ENCODE measurements around the gene MXRA8.

MXRA8 gene

DNA sequence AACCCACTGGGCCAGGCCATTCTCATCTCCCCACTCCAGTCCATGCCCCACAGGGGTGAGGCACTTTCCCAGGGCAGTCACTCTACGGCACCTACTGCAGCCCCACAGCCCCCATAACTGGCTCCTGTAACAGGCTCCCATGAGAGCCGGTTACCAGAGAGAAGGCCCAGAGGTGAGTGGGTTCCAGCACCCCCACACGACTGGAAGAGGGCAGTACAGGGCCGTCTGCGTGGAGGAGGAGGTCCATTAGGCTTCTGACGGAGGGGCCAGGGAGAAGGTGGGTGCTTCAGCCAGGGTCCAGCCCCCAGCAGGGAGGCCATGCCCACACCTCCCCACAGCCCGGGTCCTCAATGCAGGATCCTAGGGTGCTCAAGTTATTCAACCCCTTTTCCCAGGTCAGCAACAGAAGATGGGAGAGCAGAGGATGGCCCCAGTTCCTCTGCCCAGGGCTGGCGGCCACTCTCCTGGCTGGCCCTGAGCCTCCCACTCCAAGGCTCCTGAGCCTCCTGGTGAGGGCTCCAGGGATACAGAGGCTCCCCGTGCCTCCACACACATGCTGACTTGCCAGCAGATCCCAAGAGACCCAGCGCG lies 52.2 kb downstream of the MXRA8 start:
- no peak for DNase-seq

DNA sequence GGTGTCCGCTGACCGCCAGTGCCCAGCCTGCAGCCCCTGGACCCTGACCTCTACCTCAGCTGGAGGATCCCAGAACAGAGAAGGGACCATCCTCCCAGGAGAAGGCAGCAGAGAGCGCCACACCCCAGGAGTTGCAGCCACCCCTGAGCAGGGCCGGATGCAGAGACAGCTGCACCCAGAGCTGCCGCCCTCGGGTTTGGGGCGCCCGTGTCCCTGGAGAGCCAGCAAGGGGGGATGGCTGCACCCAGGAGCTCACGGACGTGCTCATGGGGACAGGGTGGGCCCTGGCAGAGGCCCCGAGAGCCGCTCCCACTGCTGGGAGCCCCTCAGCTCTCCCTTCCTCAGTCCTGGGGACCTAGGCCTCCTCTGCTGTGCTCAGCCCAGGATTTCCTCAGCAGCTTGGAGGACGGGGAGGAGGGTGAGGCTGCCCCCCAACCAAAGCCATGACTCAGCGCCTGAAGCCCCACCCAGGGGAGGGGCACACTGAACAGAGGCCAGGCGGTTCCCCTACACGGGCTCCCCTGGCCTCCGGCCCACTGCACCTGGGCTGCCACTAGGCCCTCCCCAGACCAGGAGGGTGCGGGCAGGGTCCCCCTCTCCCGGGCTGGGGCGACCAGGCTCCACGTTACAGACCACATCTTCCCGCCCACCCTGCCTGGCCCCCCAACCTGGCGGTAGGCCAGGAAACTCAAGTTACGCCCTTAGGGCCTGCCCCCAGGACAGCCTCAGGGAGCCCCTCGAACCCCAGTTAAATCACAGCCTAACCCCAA lies 52.9 kb downstream of the MXRA8 start:
- no peak for DNase-seq

DNA sequence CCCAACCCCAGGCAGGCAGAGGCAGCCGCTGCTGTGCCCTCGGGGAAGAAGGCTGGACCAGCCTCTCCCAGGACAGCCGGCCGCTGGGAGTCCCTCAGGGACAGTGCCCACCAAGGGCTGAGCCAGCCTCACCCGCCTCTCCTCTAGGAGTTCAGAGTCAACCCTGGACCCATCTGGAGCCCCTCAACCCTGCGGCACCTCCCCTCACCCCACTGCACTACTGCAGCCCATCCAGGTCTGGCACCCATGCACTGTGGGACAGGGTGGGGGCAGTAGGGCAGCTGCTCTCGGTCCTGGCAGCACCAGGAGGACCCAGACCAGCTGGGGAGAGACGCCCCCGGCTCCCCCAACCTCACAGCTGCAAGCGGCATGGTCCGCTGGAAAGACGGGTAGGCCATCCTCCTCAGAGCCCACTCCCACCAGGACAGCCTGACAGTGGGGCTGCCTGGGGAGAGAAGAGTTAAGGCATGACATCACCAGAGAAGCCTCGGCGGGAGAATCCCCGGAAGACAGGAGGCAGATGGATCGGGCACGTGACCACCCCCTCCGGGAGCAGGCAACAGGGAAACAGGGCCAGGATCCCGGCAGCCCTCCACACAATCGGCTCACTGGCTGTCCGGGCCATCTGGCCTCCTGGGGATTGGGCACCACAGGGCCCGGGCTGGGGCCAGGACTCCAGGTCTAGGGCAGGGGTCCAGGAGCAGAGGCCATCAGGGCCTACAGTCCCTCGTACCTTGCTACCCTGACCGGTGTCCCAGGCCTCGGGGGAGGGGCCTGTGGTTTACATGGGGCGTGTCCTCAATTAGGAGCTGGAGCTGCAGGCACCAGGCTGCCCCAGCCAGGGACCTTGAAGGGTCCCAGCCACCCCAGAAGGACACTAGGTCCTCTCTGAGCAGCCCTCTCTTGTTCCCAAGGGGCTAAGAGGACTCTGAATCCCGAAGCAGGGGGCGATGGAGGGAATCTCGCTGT lies 53.7 kb downstream of the MXRA8 start:
- peak; percentile 95 for DNase-seq

DNA sequence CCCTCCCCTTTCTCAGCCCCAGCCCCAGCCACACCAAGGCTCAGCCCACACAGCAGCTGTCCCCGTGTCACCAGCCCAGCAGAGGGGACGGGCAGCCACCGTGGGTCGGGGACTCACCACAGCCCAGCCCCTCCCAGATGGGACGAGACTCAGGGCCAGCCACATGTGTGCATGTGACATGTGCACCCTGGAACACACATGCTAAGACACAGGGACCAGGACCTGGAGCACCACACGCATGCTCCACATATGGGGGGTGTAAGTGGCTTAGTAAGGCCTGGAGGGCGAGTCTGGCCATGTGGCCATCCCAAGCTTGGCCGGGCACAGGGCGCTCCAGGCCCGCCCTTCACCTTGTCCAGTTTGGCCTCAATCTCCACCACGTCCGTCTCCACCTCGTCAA lies 54.6 kb downstream of the MXRA8 start:
- DNase-seq: no peak

DNA sequence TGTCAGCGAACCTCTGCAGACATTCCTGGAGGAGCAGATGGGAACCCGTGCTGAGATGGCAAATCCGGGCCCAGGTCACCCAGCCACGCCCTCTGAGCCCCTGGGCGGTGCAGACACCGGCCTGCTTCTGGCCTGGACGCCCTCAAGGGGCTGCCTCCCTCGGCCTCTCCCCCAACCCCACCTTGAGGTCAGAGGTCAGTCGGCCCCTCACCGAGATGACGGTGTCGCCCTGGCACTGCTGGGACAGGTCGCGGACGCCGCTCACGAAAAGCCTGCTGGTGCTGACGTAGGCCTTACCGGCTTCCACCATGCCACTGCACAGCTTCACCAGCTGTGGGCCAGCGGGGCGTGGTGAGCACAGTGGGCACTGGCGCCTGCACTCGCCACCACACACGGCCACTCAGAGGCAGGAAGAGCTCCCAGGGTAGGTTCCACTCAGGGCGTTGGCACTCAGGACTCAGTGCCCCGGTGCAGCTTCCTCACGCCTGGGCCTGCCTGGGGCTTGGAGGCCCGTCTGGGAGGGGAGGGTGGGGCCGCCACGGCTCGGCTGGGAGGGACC lies 55.3 kb downstream of the MXRA8 start:
- DNase-seq: no peak
